EH (cell line): ENCODE data around the gene PIGO.

Source experiments
- DNase-seq: peaks from one replicate; pipeline ENCODE4 v3.0.0-alpha.2; 2015; ENCODE audit warnings: low read depth

Gene PIGO

GRCh38 chr9:35070823-35071813 lies 25.3 kb downstream of the PIGO start:
- DNase-seq: peak; percentile 36

- no peak for DNase-seq
Observed at GRCh38 chr9:35069020-35069419, 27.4 kb downstream of the PIGO start.

GRCh38 chr9:35067056-35067455 lies 29.3 kb downstream of the PIGO start:
- DNase-seq: no peak

- DNase-seq: no peak
Observed at GRCh38 chr9:35060548-35061207, 35.7 kb downstream of the PIGO start.

GRCh38 chr9:35059438-35059837 lies 37.0 kb downstream of the PIGO start:
- no peak for DNase-seq

- no peak for DNase-seq
Observed at GRCh38 chr9:35057271-35057620, 39.1 kb downstream of the PIGO start.

GRCh38 chr9:35056571-35057270 lies 39.7 kb downstream of the PIGO start:
- DNase-seq: no peak

GRCh38 chr9:35054871-35055644 lies 41.3 kb downstream of the PIGO start:
- no peak for DNase-seq

- DNase-seq: no peak
Observed at GRCh38 chr9:35054185-35054835, 42.1 kb downstream of the PIGO start.

GRCh38 chr9:35051069-35051967 lies 45.1 kb downstream of the PIGO start:
- peak; percentile 58 for DNase-seq

GRCh38 chr9:35048511-35048910 lies 47.9 kb downstream of the PIGO start:
- no peak for DNase-seq

GRCh38 chr9:35044071-35044470 lies 52.3 kb downstream of the PIGO start:
- DNase-seq: peak; percentile 32

GRCh38 chr9:35042891-35043545 lies 53.4 kb downstream of the PIGO start:
- no peak for DNase-seq

GRCh38 chr9:35042081-35042604 lies 54.2 kb downstream of the PIGO start:
- DNase-seq: peak; percentile 50
